Central memory CD4-positive, alpha-beta T cell (primary cell): ENCODE measurements around the gene RBFOX2.

Experiments
- DNase-seq: peaks from one replicate; pipeline ENCODE4 v3.0.0; 2022

Gene RBFOX2

GRCh38 chr22:35892192-35892591 is 136.4 kb downstream of the RBFOX2 start:
- no peak for DNase-seq

GRCh38 chr22:35891442-35891841 is 137.2 kb downstream of the RBFOX2 start:
- DNase-seq: no peak

GRCh38 chr22:35889071-35889470 is 139.6 kb downstream of the RBFOX2 start:
- no peak for DNase-seq

- DNase-seq: no peak
Measured at GRCh38 chr22:35888181-35888870, 140.3 kb downstream of the RBFOX2 start.

DNA sequence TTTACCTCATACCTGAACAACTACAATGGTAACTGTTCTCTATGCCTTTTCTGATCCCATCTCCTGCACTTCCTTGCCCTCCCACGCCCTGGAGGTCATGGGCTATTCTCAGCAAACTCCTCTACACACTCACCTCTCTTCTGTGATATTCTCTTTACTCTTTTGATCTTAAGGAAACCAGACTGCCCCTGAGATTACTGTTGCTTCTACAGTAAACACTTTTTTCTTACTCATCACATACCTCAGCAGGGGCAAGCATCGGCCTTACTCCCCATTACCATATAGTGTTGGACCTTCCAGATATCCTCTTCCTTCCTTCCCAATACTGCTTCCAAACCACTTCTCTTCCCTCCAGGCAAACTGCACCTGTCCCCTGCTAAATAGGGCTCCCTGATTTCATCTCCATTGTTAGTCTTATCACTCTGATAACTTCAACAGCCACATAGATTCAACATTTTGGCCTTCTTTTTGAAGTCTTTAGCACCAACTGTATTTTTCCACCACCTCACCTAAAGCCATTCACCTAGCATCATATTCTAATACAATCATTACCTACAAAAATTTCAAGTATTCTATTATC is 141.2 kb downstream of the RBFOX2 start:
- DNase-seq: no peak

DNA sequence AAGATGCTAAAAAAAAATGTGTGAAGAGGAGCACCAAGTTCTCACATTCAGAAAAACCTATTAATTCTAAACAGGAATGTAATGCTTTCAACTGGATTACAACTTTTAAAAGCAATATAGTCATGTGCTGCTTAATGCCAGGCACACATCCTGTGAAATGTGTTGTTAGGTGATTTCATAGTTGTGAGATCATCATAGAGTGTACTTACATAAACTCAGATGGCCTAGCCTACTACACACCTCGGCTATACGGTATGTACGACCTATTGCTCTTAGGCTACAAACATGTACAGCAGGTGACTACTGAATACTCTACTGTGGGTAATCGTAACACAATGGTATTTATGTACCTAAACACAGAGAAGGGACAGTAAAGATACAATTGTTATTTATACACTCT is 142.3 kb downstream of the RBFOX2 start:
- DNase-seq: no peak

DNA sequence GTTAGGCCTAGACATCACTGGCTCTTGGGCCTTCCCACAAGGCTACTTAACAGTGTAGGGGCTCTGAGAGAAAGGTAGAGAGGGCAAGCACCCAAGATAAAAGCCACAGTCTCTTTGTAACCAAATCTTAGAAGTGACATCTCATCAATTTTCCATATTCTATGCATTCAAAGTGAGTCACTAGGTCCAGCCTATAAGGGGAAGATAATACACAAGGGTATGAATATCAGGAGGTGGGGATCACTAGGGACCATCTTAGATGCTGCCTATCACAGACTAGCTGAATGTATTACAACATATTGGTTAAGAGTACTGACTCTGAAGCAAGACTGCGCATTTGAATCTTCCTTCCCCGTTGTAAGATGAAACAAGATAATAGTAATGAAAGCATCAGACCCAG is 144.1 kb downstream of the RBFOX2 start:
- DNase-seq: no peak

DNA sequence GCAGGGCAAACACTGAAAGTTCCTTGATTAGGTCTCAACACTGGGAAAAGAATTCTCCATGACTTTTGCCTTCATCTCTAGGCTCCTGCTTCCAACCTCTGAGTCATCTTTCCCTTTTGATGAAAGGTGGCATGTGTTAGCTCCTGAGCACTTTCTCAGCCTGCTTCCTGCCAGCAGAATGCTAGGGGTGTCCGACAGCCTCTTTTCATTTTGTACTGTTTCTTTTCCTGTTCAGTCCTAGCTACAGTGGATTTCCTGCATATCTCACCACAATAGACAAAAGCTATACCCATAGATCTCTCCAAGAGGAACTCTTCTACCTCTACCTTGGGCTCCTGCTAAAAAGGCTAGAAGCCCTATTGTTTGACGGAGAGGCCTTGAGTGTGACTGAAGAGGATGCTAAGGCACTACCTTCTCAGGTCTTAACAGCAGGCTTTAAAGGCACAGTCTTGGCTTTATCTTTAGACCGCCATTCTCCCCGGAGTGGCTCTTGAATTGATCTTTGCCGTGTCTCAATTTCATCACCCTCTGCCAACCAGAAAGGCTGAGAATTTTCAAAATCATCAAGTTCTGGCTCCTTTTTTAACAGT is 145.5 kb downstream of the RBFOX2 start:
- no peak for DNase-seq

GRCh38 chr22:35882211-35883030 is 146.2 kb downstream of the RBFOX2 start:
- DNase-seq: no peak

GRCh38 chr22:35879351-35879750 is 149.3 kb downstream of the RBFOX2 start:
- DNase-seq: no peak

GRCh38 chr22:35873426-35873825 is 155.2 kb downstream of the RBFOX2 start:
- DNase-seq: no peak

- DNase-seq: no peak
Measured at GRCh38 chr22:35872451-35872850, 156.2 kb downstream of the RBFOX2 start.

DNA sequence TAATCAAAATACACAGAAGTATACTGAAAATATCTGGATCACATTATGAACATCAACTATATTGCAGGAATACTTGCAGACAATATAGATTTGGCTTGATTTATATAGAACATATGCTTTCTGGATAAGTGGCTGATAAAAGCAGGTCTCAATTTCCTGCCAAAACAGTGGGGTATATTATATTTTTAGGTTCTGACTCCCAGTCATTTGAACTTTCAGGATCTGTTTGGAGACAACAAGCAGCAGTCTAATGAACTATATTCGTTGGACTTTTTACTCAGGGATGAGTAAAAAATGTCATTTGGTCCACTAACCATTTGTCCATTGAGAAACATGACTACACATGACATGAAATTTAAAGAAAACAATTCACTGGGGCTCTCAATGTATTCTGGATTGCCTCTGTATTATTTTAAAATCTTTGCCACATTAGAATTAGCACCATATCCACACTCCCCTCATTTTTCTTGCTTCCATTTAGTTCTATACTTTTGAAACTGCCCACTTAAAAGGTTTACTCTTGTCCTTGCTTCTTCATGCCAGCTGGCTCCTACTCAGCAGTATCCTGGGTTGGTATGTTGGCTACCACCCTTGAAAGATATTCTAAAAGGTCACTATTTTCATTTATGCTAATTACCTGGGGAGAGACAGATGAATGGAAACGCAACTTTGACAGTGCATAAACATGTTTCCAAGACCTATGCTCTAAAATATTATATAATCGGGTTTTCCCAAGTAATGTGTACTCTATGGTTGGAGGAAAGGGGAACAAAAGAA is 157.9 kb downstream of the RBFOX2 start:
- no peak for DNase-seq

DNA sequence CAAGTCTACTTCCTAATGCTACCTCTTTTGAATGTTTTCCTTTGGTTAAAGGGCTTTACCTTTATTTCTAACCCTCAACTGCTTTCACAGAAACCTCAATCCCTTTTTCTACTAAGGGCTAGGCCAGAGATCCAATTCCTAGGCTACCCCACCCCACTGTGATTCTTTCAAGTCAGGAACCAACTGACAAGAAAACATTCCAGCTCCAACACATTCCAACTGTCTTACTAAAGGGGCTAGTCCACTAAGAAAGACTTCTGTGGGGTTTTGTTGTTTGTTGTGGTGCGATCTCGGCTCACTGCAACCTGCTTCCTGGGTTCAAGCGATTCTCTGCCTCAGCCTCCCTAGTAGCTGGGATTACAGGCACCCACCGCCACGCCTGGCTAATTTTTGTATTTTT is 159.7 kb downstream of the RBFOX2 start:
- no peak for DNase-seq

DNA sequence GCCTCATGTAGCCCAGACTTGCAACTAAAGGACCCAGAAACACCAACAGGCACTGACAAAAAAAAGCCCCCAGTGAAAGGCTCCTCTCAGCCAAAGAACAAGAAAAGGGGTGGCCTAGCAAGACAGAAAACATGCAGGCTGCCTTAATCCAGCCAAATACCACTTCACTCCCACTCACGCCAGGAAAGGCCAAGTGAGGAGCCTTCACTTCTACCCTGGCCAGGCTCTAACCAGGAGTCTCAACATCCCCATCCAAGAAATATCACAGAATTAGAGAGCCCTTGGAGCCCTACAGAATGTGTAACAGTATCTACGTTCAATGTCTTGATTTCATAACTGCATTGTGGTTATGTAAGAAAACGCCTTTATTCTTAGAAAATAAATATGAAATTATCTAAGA is 162.0 kb downstream of the RBFOX2 start:
- DNase-seq: no peak

GRCh38 chr22:35864545-35865165 is 164.0 kb downstream of the RBFOX2 start:
- DNase-seq: no peak

GRCh38 chr22:35863432-35863831 is 165.2 kb downstream of the RBFOX2 start:
- DNase-seq: no peak

- no peak for DNase-seq
Measured at GRCh38 chr22:35862697-35863096, 165.9 kb downstream of the RBFOX2 start.

GRCh38 chr22:35861451-35861850 is 167.2 kb downstream of the RBFOX2 start:
- DNase-seq: no peak

DNA sequence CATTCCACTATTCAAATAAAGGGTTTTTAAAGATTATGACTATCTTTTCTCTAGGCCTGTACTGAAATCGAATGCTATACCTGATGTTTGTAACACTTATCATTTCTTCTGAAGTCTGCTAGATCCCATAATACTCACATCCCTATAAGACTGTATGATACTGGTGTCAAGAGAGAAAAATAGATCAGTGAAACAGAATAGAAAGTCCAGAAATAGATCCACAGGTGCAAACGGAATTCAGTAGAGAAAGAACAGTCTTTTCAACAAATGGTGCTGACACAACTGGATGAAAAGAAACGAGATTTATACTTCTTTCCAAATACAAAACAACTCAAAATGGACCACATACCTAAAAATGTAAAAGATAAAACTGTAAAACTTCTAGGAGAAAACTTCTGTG is 167.8 kb downstream of the RBFOX2 start:
- no peak for DNase-seq

DNA sequence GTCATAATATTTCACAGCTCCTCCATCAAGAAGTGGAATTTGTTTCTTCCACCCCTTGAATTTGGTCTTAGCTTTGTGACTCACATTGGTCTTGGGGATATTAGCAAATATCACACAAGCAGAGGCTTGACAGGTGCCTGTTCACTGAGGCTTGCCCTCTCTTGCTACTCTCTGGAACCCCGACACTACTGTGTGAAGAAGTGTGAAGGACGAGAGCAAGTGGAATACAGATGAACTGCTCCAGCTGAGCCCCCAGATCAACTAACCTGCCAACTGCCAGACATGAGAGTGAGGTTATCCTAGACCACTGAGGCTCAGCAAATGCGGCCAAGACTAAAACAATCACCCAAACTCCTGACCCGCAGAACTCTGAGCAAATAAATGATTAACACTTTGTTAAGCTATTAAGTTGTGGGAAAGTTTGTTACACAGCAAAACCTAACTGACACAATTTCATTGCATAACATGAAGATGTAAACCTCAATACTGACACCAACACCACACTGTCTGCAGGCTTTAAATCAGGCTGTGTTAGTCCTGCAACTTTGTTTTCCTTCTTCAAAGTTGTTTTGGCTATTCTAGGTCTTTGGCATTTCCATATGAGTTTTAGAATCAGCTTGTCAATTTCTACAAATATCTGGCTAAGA is 168.4 kb downstream of the RBFOX2 start:
- no peak for DNase-seq

- DNase-seq: no peak
Measured at GRCh38 chr22:35854334-35854733, 174.3 kb downstream of the RBFOX2 start.
